Testis (tissue), 3 donors: ENCODE measurements around the gene TRIP6. TPM values are rescaled to one million over a fixed set of nuclear protein-coding genes. Genes with fewer than 3 reads are reported as not detected.

Experiments used
- DNase-seq: peaks from one replicate; pipeline ENCODE4 v3.0.0-alpha.2; 2019
- H3K27ac ChIP-seq, 2 donors: fragments of 200-600 bp; sonication (generic); one replicate each; pipeline ENCODE4 v1.5.1; 2019
- H3K27me3 ChIP-seq: fragments of 200-600 bp; sonication (generic); one replicate; pipeline ENCODE4 v1.5.1; 2019
- H3K36me3 ChIP-seq: fragments of 200-600 bp; sonication (generic); one replicate; pipeline ENCODE4 v1.5.1; 2017; ENCODE audit warnings: low read depth; ENCODE audit errors: missing control alignments
- H3K4me1 ChIP-seq: fragments of 200-600 bp; sonication (generic); one replicate; pipeline ENCODE4 v1.5.1; 2019
- H3K4me3 ChIP-seq, 2 donors: fragments of 200-600 bp; sonication (generic); one replicate each; pipeline ENCODE4 v1.5.1; 2017 to 2019
- H3K9me3 ChIP-seq: fragments of 200-600 bp; sonication (generic); one replicate; pipeline ENCODE4 v1.5.1; 2017
- CTCF ChIP-seq, 3 experiments: fragments of 450-650 bp in 2 of 3; fragments of 200-600 bp in 1 of 3; sonication (generic) in 1 of 3; IDR thresholded peaks; one replicate each; pipeline ENCODE4 v1.5.1; 2016 to 2019; ENCODE audit warnings: antibody characterized with exemption in 3 of 3, mild to moderate bottlenecking in 2 of 3, moderate library complexity in 1 of 3
- POLR2A ChIP-seq: fragments of 450-650 bp; IDR thresholded peaks from one replicate; pipeline ENCODE4 v1.6.1; 2017; ENCODE audit warnings: antibody characterized with exemption, mild to moderate bottlenecking, moderate library complexity
- WGBS, 2 donors: methylation state at CpG; one replicate each; pipeline ENCODE4 v1.1.5; 2018; 5-methylcytosine and 5-hydroxymethylcytosine counted together
- intact Hi-C: fragments of 100-400 bp; cut with DNase I; formaldehyde crosslinking; loops from one replicate; pipeline ENCODE4 v1.15.1; 2023; ENCODE audit warnings: low total_unique reads
- polyA plus RNA-seq: library from polyadenylated mRNA; stranded (reverse); fragments of 350-450 nt; fragmentation: Illumina TruSeq; extraction: RNeasy Lipid Tissue Mini Kit (QIAGEN cat#74804); gene quantifications from one replicate; pipeline ENCODE4 v1.2.3, GENCODE V29; 2014; ENCODE audit warnings: low read depth, low replicate concordance; ENCODE audit not compliant: insufficient read depth
- total RNA-seq, 2 donors: library from RNA; depleted of rRNA; stranded (reverse); fragments of >200 nt; gene quantifications; one replicate each; pipeline ENCODE4 v1.2.3, GENCODE V29; 2016

The TRIP6 gene
- total and polyA plus RNA-seq, 3 donors from 2014 or later, result 46.8 to 99.6 (median 49.8) TPM

- peak overlapping the region in 1 of 2 donors; percentile 62 for H3K4me3 ChIP-seq
- H3K27me3 ChIP-seq, result no peaks in the 10 kb centered on the region
- no peaks in the 10 kb centered on the region for H3K36me3 ChIP-seq
- peaks cover 21% of the 10 kb centered on the region for H3K4me1 ChIP-seq
- 14 to 39% methylated on average over 13 to 26 of the region's 40 CpGs for WGBS, 2 donors
- TF ChIP-seq CTCF (IDR thresholded peaks at IDR 0.05) (no peak), POLR2A (no peak)
- H3K27ac ChIP-seq, result no peak overlapping the region
- intact Hi-C loops, result no loop called here
- DNase-seq, result no peak
- no peaks in the 10 kb centered on the region for H3K9me3 ChIP-seq
Measured at GRCh38 chr7:100893910-100894721, 26.9 kb downstream of the TRIP6 start.

GRCh38 chr7:100894860-100895700 lies 27.9 kb downstream of the TRIP6 start:
- peak overlapping the region in 1 of 2 donors; percentile 39 for H3K27ac ChIP-seq
- H3K4me1 ChIP-seq, result peaks cover 19% of the 10 kb centered on the region

GRCh38 chr7:100895701-100895955 lies 28.4 kb downstream of the TRIP6 start, which contains the start of gene ACHE:
ACHE (minus strand) TSS chr7:100895888; CDS start chr7:100894232, 1,656 bp downstream.
- TF ChIP-seq POLR2A (no peak), CTCF (IDR thresholded peaks at IDR 0.05) (no peak)
- H3K9me3 ChIP-seq, result no peaks in the 10 kb centered on the region
- WGBS, 2 donors, result 0% methylated on average over 23 of the region's 32 CpGs; no CpG with 5 or more reads in 1 of the 2 donors
- H3K36me3 ChIP-seq, result no peaks in the 10 kb centered on the region
- peak within 1 kb of the TSS in 1 of 2 donors; percentile 39 for H3K27ac ChIP-seq
- H3K4me1 ChIP-seq, result peaks cover 14% of the 10 kb centered on the region
- no peak for DNase-seq
- peak within 1 kb of the TSS; percentile 9 to 62 for H3K4me3 ChIP-seq
- intact Hi-C loops, result loop anchor here (5.0 kb wide), 1 partner anchor 162 kb away; no protein-coding TSS in a partner anchor
- H3K27me3 ChIP-seq, result no peaks in the 10 kb centered on the region

More at GRCh38 chr7:100894860-100895700, 27.9 kb downstream of the TRIP6 start:
- peak; percentile 58 for DNase-seq
- 0% methylated on average over 62 of the region's 83 CpGs; no CpG with 5 or more reads in 1 of the 2 donors for WGBS, 2 donors
- intact Hi-C loops, result loop anchor here (5.0 kb wide), 1 partner anchor 162 kb away; no protein-coding TSS in a partner anchor
- H3K9me3 ChIP-seq, result no peaks in the 10 kb centered on the region
- TF ChIP-seq CTCF (IDR thresholded peaks at IDR 0.05) (peak; percentile 33 to 86 (median 73)), POLR2A (no peak)
- H3K36me3 ChIP-seq, result no peaks in the 10 kb centered on the region
- H3K27me3 ChIP-seq, result no peaks in the 10 kb centered on the region
- peak overlapping the region; percentile 4 to 62 for H3K4me3 ChIP-seq

GRCh38 chr7:100895956-100896731 lies 29.0 kb downstream of the TRIP6 start:
- intact Hi-C loops, result loop anchor here (5.0 kb wide), 1 partner anchor 161 kb away; no protein-coding TSS in a partner anchor
- Histone ChIP-seq H3K27me3 (no peaks in the 10 kb centered on the region), H3K4me3 (peak overlapping the region; percentile 9 to 62), H3K36me3 (no peaks in the 10 kb centered on the region), H3K27ac (no peak overlapping the region), H3K9me3 (no peaks in the 10 kb centered on the region), H3K4me1 (peaks cover 12% of the 10 kb centered on the region)
- TF ChIP-seq POLR2A, result no peak
- no peak for TF ChIP-seq CTCF (IDR thresholded peaks at IDR 0.05)
- peak; percentile 64 for DNase-seq
- 3 to 7% methylated on average over 9 to 49 of the region's 54 CpGs for WGBS, 2 donors
